ENCODE results near the gene SPATA7. TPM values are rescaled to one million over a fixed set of nuclear protein-coding genes. Genes with fewer than 3 reads are reported as not detected.

SPATA7 gene, protein sequence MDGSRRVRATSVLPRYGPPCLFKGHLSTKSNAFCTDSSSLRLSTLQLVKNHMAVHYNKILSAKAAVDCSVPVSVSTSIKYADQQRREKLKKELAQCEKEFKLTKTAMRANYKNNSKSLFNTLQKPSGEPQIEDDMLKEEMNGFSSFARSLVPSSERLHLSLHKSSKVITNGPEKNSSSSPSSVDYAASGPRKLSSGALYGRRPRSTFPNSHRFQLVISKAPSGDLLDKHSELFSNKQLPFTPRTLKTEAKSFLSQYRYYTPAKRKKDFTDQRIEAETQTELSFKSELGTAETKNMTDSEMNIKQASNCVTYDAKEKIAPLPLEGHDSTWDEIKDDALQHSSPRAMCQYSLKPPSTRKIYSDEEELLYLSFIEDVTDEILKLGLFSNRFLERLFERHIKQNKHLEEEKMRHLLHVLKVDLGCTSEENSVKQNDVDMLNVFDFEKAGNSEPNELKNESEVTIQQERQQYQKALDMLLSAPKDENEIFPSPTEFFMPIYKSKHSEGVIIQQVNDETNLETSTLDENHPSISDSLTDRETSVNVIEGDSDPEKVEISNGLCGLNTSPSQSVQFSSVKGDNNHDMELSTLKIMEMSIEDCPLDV
- 5.2 and 7.9 TPM in 2 replicates for total RNA-seq

DNA sequence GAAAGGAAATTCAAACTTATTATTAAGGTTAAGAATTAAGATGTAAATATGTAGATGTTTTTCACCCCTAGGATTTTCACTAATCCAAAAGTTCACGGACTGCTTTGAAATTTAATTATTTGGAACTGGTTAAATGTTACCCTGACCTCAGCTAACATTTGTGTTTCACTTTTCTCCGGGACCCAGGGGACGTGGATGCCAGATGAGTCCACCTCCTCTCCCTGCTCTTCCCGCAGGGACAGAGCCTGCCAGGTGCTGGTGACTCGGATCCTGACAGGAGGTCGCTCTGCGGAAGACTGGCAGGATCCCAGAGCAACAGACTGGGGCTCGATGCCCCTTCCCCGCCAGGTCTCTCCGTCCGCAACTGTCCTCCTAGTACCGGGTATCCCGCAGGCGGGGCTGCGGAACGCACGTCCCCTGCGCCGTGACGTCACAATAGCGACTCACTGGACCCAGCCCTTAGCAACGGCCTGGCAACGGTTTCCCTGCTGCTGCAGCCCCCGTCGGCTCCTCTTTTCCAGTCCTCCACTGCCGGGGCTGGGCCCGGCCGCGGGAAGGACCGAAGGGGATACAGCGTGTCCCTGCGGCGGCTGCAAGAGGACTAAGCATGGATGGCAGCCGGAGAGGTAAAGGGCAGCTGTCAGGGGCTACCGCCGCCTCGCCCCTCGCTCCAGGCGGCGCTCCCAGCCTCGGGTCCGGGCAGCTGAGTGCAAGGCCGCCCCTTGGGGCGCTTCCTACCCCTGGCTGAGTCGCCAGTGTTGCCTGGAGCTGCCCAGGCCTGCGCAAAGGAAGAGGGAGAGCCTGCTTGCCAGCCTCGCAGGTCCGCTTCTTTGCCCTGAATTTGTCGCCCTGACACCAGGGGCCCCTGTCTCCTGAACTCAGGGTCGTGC is at the start of gene SPATA7:
Gene SPATA7 (plus strand): TSS at position 446 of the 890 bp plus-strand sequence. CDS start 162 bp downstream, at position 608.

Other genes with a start within 250 kb of the SPATA7 start
- not detected in 2 replicates for gene KCNK10, start 62.4 kb upstream of the SPATA7 start, total RNA-seq
- gene PTPN21, start 169.3 kb downstream of the SPATA7 start, total RNA-seq = 3.4 and 13.5 TPM in 2 replicates
- 34.2 and 63.0 TPM in 2 replicates for gene ZC3H14, start 177.4 kb downstream of the SPATA7 start, total RNA-seq

Measured in bladder microvascular endothelial cell (primary cell).